NB4 (cell line): ENCODE data around the gene NAT10.

Experiments used
- DNase-seq: peaks from one replicate; pipeline ENCODE4 v3.0.0; 2010; ENCODE audit warnings: low read depth
- H3K4me3 ChIP-seq: one replicate; pipeline ENCODE4 v1.5.1; 2011; ENCODE audit warnings: mild to moderate bottlenecking, low read depth, low read length, moderate library complexity
- MAX ChIP-seq: IDR thresholded peaks from 2 replicates; pipeline ENCODE4 v1.6.1; 2011; ENCODE audit warnings: low read depth, low read length
- MYC ChIP-seq: IDR thresholded peaks from 2 replicates; pipeline ENCODE4 v1.6.1; 2011; ENCODE audit warnings: low read depth, low read length
- POLR2A ChIP-seq: IDR thresholded peaks from 2 replicates; pipeline ENCODE4 v1.6.1; 2011; ENCODE audit warnings: mild to moderate bottlenecking; ENCODE audit not compliant: insufficient read length; ENCODE audit errors: extremely low read depth
- TF ChIP-seq, protein P1 (sequence below): IDR thresholded peaks from one replicate; pipeline ENCODE4 v1.5.1; 2012; ENCODE audit warnings: low read depth, low read length

Gene NAT10

DNA sequence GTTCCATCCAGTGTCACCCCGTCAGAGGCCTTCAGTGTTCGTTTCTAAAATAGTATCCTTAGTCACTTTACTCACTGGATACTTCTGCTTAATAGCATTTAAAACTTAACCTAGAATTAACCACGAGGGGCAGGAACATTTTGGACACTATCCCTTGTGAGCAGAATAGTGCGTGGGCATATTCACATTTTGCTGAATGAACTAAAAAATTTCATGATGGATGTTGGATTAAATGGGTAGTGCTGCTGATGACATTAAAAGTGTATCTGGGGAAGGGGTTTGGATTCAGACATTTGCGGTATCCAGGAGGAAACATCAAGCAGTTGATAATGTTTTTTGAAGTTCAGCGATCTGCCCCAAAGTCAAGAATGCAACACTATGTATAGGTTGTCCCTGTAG, 750 bp upstream of the NAT10 start:
- H3K4me3 ChIP-seq, result peak overlapping the region; percentile 99
- no peak for DNase-seq
- no peak for TF ChIP-seq MAX

DNA sequence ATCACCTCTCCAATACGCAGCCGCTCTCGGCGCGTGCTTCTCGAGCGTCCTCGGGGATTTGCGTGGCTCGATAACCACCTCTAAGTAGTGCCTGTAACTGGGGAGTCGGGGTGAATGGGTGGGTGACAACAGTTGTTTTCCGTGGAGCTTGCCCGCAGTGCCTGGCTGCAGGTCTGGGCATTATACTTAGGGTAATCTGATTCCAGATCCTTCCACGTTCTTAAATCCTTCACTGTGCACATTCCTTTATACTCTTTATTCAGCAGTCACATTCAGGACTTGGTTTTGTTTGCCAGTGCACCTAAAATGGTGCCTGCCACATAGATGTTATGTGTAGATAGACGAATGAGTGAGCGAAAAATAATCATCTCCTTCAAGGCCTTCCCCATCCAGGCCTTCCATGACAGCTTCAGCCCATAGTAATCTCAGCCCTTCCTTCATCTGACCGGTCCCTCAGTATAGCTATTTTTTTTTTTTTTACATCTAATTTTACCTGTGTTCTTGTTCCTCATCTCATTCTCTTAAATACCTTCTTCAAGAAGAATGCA, 602 bp downstream of the NAT10 start:
- H3K4me3 ChIP-seq, result peak overlapping the region; percentile 99
- peak; percentile 25 for DNase-seq
- TF ChIP-seq MYC (no peak), POLR2A (no peak), MAX (no peak)
- TF ChIP-seq, protein P1, sequence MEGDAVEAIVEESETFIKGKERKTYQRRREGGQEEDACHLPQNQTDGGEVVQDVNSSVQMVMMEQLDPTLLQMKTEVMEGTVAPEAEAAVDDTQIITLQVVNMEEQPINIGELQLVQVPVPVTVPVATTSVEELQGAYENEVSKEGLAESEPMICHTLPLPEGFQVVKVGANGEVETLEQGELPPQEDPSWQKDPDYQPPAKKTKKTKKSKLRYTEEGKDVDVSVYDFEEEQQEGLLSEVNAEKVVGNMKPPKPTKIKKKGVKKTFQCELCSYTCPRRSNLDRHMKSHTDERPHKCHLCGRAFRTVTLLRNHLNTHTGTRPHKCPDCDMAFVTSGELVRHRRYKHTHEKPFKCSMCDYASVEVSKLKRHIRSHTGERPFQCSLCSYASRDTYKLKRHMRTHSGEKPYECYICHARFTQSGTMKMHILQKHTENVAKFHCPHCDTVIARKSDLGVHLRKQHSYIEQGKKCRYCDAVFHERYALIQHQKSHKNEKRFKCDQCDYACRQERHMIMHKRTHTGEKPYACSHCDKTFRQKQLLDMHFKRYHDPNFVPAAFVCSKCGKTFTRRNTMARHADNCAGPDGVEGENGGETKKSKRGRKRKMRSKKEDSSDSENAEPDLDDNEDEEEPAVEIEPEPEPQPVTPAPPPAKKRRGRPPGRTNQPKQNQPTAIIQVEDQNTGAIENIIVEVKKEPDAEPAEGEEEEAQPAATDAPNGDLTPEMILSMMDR, result no peak

DNA sequence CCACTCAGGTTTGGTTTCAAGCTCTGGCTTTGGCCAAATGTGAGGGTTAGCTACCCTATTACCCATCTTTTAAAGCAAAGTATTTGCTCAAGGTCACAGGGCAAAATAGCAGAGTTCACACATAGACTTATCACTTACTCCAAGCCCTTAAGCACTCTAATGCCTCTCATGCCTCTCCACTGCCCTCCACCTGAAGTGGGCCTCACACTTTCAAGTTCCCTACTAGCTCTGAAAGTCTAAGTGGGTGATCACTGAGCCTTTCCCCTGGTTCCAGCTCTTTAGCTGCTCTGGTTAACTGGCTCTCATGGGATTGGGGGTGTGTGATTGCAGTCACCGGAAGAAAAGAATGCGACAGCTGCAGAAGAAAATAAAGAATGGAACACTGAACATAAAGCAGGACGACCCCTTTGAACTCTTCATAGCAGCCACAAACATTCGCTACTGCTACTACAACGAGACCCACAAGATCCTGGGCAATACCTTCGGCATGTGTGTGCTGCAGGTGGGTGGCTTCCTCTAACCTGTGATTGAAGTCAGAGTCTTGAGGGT, 6.4 kb downstream of the NAT10 start:
- H3K4me3 ChIP-seq, result no peak overlapping the region
- no peak for DNase-seq
- TF ChIP-seq MYC (no peak), POLR2A (no peak), MAX (no peak)
- TF ChIP-seq, protein P1, result no peak

DNA sequence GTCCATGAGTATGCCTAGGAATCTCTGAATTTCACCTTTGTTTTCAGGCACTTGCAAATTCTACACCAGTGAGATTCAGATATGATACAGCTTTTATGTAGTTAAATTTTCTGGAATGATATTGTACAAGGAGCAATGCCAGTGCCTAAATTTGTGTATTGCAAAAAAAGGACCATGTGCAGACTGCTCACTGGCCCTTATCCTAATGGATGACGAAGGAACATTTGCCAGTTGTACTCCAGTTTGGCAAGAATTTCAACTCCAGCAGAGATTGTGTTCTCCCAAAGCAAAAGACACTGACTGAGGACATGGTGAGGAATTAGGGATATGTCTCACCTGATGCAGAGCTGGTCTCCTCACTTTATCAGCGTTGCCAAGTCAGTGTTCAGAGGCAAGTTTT, 8.6 kb downstream of the NAT10 start:
- no peak for DNase-seq
- H3K4me3 ChIP-seq, result no peak overlapping the region
- no peak for TF ChIP-seq POLR2A
- TF ChIP-seq, protein P1, result no peak
- no peak for TF ChIP-seq MYC
- TF ChIP-seq MAX, result no peak

DNA sequence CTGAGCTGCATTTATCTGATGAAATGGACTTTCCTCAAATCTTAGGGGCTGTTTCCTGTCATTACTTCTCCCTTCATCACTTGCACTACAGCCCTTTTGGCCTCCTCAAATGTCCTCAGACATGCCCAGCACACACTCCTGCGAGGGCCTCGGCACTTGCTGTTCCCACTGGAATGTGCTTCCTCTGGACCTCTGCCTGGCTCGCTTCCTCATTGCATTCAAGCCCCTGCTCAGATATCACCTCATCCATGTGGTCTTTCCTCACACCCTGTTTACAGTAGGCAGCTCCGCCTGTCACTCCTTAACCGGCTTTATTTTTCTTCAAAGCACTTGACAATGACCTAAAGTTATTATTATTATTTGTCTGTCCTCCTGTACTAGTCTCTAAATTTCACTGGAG, 9.0 kb downstream of the NAT10 start:
- no peak overlapping the region for H3K4me3 ChIP-seq
- DNase-seq, result no peak
- TF ChIP-seq MYC, result no peak
- TF ChIP-seq POLR2A, result no peak
- no peak for TF ChIP-seq MAX
- TF ChIP-seq, protein P1, result no peak

GRCh38 chr11:34120651-34121050, 15.2 kb downstream of the NAT10 start:
- TF ChIP-seq, protein P1, result no peak
- TF ChIP-seq MAX, result no peak
- TF ChIP-seq MYC, result no peak
- DNase-seq, result no peak
- H3K4me3 ChIP-seq, result no peak overlapping the region
